Loucy (cell line): ENCODE results near the gene ARIH1.

Experiments
- H2AFZ ChIP-seq: fragments of 200-600 bp; sonication (generic); 2 replicates; pipeline ENCODE4 v1.6.0; 2016; ENCODE audit warnings: antibody characterized with exemption, mild to moderate bottlenecking, low read length, moderate library complexity
- H3F3A ChIP-seq: fragments of 200-600 bp; 2 replicates; pipeline ENCODE4 v1.6.0; 2016; ENCODE audit warnings: antibody characterized with exemption, low read depth, mild to moderate bottlenecking
- H3K27me3 ChIP-seq: fragments of 200-600 bp; sonication (generic); 2 replicates; pipeline ENCODE4 v1.6.1; 2014; ENCODE audit warnings: low read length, mild to moderate bottlenecking; ENCODE audit not compliant: insufficient read depth, poor library complexity, severe bottlenecking
- H3K36me3 ChIP-seq: fragments of 200-600 bp; sonication (generic); 2 replicates; pipeline ENCODE4 v1.6.1; 2016; ENCODE audit warnings: low read length; ENCODE audit not compliant: insufficient read depth
- H3K4me1 ChIP-seq: fragments of 200-600 bp; sonication (generic); 2 replicates; pipeline ENCODE4 v1.5.1; 2014; ENCODE audit warnings: low read length, mild to moderate bottlenecking; ENCODE audit not compliant: insufficient read depth, poor library complexity, severe bottlenecking
- H3K4me2 ChIP-seq: fragments of 200-600 bp; sonication (generic); 2 replicates; pipeline ENCODE4 v1.6.0; 2014; ENCODE audit warnings: antibody characterized with exemption, low read length, low read depth, mild to moderate bottlenecking; ENCODE audit not compliant: poor library complexity, severe bottlenecking
- H3K4me3 ChIP-seq: fragments of 200-600 bp; sonication (generic); 2 replicates; pipeline ENCODE4 v1.5.1; 2014; ENCODE audit warnings: low read length, mild to moderate bottlenecking, mixed read lengths; ENCODE audit not compliant: poor library complexity, severe bottlenecking
- H3K79me2 ChIP-seq: fragments of 200-600 bp; sonication (generic); 2 replicates; pipeline ENCODE4 v1.6.1; 2014; ENCODE audit warnings: low read length; ENCODE audit not compliant: insufficient read depth
- H3K9ac ChIP-seq: fragments of 200-600 bp; sonication (generic); 2 replicates; pipeline ENCODE4 v1.6.0; 2014; ENCODE audit warnings: mild to moderate bottlenecking, low read depth, low read length, moderate library complexity; ENCODE audit not compliant: poor library complexity, severe bottlenecking
- H3K9me2 ChIP-seq: fragments of 200-600 bp; sonication (generic); replicated peaks from 2 replicates; pipeline ENCODE4 v1.6.1; 2016; ENCODE audit warnings: low read depth, low read length, mixed read lengths
- H3K9me3 ChIP-seq: fragments of 200-600 bp; sonication (generic); 2 replicates; pipeline ENCODE4 v1.6.1; 2014; ENCODE audit warnings: mild to moderate bottlenecking, antibody characterized with exemption, low read length, low read depth; ENCODE audit not compliant: insufficient read depth
- H4K20me1 ChIP-seq: fragments of 200-600 bp; sonication (generic); 2 replicates; pipeline ENCODE4 v1.6.0; 2014; ENCODE audit warnings: antibody characterized with exemption, low read length, mild to moderate bottlenecking; ENCODE audit not compliant: insufficient read depth, poor library complexity, severe bottlenecking
- EZH2phosphoT487 ChIP-seq: fragments of 200-600 bp; IDR thresholded peaks from 2 replicates; pipeline ENCODE4 v1.6.1; 2018; ENCODE audit warnings: antibody characterized with exemption, mild to moderate bottlenecking, moderate library complexity, borderline replicate concordance
- TF ChIP-seq, protein P1 (sequence below): fragments of 200-600 bp; sonication (generic); conservative IDR thresholded peaks from 2 replicates; pipeline ENCODE4 v1.5.1; 2014; ENCODE audit warnings: mild to moderate bottlenecking, antibody characterized with exemption, low read length

Gene ARIH1

DNA sequence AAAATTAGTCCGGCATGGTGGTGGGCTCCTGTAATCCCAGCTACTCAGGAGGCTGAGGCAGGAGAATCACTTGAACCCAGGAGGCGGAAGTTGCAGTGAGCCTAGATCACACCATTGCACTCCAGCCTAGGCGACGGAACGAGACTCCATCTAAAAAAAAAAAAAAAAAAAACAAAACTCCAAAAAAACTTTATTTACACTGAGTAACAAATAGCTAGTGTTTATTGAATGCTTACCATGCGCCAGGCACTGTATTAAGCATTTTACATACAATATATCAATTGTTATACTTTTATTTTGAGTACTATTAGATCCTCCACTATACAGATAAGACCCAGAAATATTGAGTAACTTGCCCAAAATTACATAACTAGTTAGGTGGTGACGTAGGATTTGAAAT, 17.4 kb upstream of the ARIH1 start:
- no peaks in the 10 kb centered on the region for H3K36me3 ChIP-seq
- H3K4me3 ChIP-seq, result no peak overlapping the region
- H3K9ac ChIP-seq, result no peak overlapping the region
- TF ChIP-seq, protein P1, sequence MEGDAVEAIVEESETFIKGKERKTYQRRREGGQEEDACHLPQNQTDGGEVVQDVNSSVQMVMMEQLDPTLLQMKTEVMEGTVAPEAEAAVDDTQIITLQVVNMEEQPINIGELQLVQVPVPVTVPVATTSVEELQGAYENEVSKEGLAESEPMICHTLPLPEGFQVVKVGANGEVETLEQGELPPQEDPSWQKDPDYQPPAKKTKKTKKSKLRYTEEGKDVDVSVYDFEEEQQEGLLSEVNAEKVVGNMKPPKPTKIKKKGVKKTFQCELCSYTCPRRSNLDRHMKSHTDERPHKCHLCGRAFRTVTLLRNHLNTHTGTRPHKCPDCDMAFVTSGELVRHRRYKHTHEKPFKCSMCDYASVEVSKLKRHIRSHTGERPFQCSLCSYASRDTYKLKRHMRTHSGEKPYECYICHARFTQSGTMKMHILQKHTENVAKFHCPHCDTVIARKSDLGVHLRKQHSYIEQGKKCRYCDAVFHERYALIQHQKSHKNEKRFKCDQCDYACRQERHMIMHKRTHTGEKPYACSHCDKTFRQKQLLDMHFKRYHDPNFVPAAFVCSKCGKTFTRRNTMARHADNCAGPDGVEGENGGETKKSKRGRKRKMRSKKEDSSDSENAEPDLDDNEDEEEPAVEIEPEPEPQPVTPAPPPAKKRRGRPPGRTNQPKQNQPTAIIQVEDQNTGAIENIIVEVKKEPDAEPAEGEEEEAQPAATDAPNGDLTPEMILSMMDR, result no peak
- TF ChIP-seq EZH2phosphoT487, result no peak
- no peaks in the 10 kb centered on the region for H4K20me1 ChIP-seq
- peaks cover 2% of the 10 kb centered on the region for H3K4me1 ChIP-seq
- no peak overlapping the region for H2AFZ ChIP-seq
- no peaks in the 10 kb centered on the region for H3F3A ChIP-seq
- no peaks in the 10 kb centered on the region for H3K79me2 ChIP-seq
- no peaks in the 10 kb centered on the region for H3K27me3 ChIP-seq
- H3K9me3 ChIP-seq, result no peaks in the 10 kb centered on the region
- no peak overlapping the region for H3K4me2 ChIP-seq
- no peaks in the 10 kb centered on the region for H3K9me2 ChIP-seq

DNA sequence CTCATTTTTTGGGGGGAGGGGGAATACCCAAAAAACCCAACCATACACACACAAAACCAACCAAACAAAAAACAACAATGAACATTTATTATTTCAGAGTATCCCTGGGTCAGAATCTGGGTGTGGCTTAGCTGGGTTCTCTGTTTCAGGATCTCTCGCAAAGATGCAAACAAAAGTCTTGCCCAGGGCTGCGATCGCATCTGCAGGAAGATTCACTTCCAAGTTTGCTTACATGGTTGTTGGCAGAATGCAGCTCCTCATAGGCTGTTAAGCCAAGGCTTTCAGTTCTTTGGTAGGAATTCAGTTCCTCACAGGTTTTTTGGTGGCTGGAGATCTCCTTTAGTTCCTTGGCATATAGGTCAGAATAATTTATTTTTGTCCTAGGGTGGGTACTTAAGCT, 13.7 kb upstream of the ARIH1 start:
- no peaks in the 10 kb centered on the region for H3K9me3 ChIP-seq
- H3K36me3 ChIP-seq, result no peaks in the 10 kb centered on the region
- no peaks in the 10 kb centered on the region for H3F3A ChIP-seq
- peaks cover 6% of the 10 kb centered on the region for H3K4me1 ChIP-seq
- no peaks in the 10 kb centered on the region for H3K9me2 ChIP-seq
- H3K27me3 ChIP-seq, result no peaks in the 10 kb centered on the region
- no peak overlapping the region for H3K4me2 ChIP-seq
- no peak overlapping the region for H3K4me3 ChIP-seq
- H2AFZ ChIP-seq, result peak overlapping the region; percentile 56; the same call in 1 of the 2 replicates
- H3K9ac ChIP-seq, result no peak overlapping the region
- no peaks in the 10 kb centered on the region for H3K79me2 ChIP-seq
- no peaks in the 10 kb centered on the region for H4K20me1 ChIP-seq
- TF ChIP-seq, protein P1, result no peak
- TF ChIP-seq EZH2phosphoT487, result no peak

DNA sequence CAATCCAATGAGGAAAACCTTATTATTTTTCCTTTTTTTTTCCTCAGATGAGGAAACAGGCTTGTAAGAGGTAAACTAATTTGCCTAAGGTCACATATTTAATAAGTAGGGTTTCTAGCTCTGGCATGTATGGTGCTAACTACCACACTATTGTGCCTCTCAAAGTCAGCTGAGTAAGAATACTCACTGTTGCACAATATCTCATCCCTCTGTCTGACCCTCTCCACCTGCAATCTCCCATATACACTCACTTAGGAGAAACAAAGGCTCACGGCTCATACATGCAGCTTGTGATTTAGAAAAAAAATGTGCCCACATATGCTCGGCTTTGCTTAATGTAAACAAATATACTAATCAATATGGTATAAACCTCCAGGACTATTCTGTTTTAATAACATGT, 10.4 kb upstream of the ARIH1 start:
- H3K4me2 ChIP-seq, result no peak overlapping the region

More for the DNA sequence above, 10.4 kb upstream of the ARIH1 start:
- H3K9me3 ChIP-seq, result no peaks in the 10 kb centered on the region
- no peaks in the 10 kb centered on the region for H3K79me2 ChIP-seq
- H4K20me1 ChIP-seq, result no peaks in the 10 kb centered on the region
- H2AFZ ChIP-seq, result no peak overlapping the region
- no peak overlapping the region for H3K9ac ChIP-seq
- H3K36me3 ChIP-seq, result no peaks in the 10 kb centered on the region
- H3K4me1 ChIP-seq, result peaks cover 6% of the 10 kb centered on the region
- H3K27me3 ChIP-seq, result no peaks in the 10 kb centered on the region
- TF ChIP-seq, protein P1, result no peak
- TF ChIP-seq EZH2phosphoT487, result no peak
- no peaks in the 10 kb centered on the region for H3K9me2 ChIP-seq
- H3F3A ChIP-seq, result no peaks in the 10 kb centered on the region
- H3K4me3 ChIP-seq, result no peak overlapping the region
